ENCODE measurements around the gene OR4C46. TPM values are rescaled to one million over a fixed set of nuclear protein-coding genes. Genes with fewer than 3 reads are reported as not detected.

OR4C46 gene
- not detected in 5 replicates for total RNA-seq (2022; extraction: Qiagen RNA extraction)

DNA sequence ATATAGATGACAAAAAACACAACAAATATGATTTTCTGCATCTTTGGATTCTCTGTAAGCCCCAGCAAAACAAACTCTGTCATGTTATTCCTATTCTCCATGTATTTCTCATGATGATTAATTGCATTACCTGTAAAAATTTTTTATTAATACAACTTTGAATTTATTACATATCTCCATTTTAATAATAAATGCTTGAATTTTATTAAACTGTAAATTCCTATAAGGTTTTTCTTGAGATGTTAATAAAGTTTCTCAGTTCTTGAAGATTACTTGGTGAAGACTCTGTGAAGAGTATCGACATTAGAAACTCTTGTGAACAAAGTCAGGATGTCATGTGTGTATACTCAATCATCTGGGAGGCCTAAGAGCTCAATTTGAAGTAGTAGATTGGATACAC, at the start of gene OR4C46:
Gene OR4C46 (minus strand): TSS at position 101 of the 400 bp plus-strand sequence. CDS start 0 bp downstream, at position 101.

Other genes starting within 250 kb of the OR4C46 start
- gene OR4A5, start 102.8 kb upstream of the OR4C46 start, total RNA-seq (2022; extraction: Qiagen RNA extraction) = not detected in 5 replicates